HL-60/S4 (cell line): Measurements from ENCODE around the gene APRT.

ENCODE experiments used
- in situ Hi-C: fragments of 300-500 bp; cut with MboI; formaldehyde crosslinking; loops from 2 replicates; pipeline ENCODE4 v1.14.3; 2022; ENCODE audit warnings: low sequenced_read_pairs

Gene APRT

GRCh38 chr16:88760424-88761142 lies 51.1 kb downstream of the APRT start:
- in situ Hi-C loops = no loop called here

GRCh38 chr16:88759976-88760350 lies 51.8 kb downstream of the APRT start:
- in situ Hi-C loops = no loop called here
